T-cell (primary cell): ENCODE results near the gene CARD8. TPM values are rescaled to one million over a fixed set of nuclear protein-coding genes. Genes with fewer than 3 reads are reported as not detected.
"Not testable (repeated sequence)": the region's sequence is repeated elsewhere in the genome, so short reads cannot be mapped to it uniquely, and the experiment has no call there.

ENCODE experiments used
- ATAC-seq, 4 experiments: fragments of 200-7000 bp in 3 of 4; fragments of 150-1000 bp in 1 of 4; cut with Tn5 transposase; replicated peaks in 1 of 4; 1 replicate in 3 of 4; 2 replicates in 1 of 4; pipeline ENCODE4 v1.10.0; 2021; ENCODE audit warnings: moderate library complexity in 3 of 4, mild to moderate bottlenecking in 2 of 4, moderate number of reproducible peaks in 1 of 4
- CTCF ChIA-PET, 2 donors: fragments of 300-600 bp; sonication (Branson Sonifier 250); formaldehyde crosslinking; loops; one replicate each; lab custom pipeline; 2022; ENCODE audit warnings: antibody characterized with exemption in 2 of 2; lab: Charles Lee
- POLR2A ChIA-PET, 2 donors: fragments of 300-600 bp; sonication (Branson Sonifier 250); formaldehyde crosslinking; loops; one replicate each; lab custom pipeline; 2022; ENCODE audit warnings: antibody characterized with exemption in 2 of 2; lab: Charles Lee
- DNase-seq, 35 experiments: peaks; one replicate each; pipeline versions ENCODE4 v3.0.0 to v3.0.0-alpha.2; 2013 to 2023
- H3K27ac ChIP-seq: one replicate; pipeline ENCODE4 v1.5.1; 2013; ENCODE audit warnings: low read length
- H3K27me3 ChIP-seq, 2 experiments: replicated peaks in 1 of 2; 1 replicate in 1 of 2; 2 replicates in 1 of 2; pipeline versions ENCODE4 v1.6.1 to v1.7.0; 2013; ENCODE audit warnings: low read length in 1 of 2, mixed read lengths in 1 of 2; ENCODE audit not compliant: control insufficient read depth in 2 of 2, insufficient read depth in 2 of 2; ENCODE audit errors: extremely low read depth in 1 of 2
- H3K36me3 ChIP-seq, 2 donors: 1 replicate in 1 of 2; 2 replicates in 1 of 2; pipeline versions ENCODE4 v1.6.1 to v1.7.0; 2013; ENCODE audit warnings: low read length in 1 of 2; ENCODE audit not compliant: control insufficient read depth in 2 of 2, insufficient read depth in 1 of 2; ENCODE audit errors: extremely low read depth in 1 of 2
- H3K4me1 ChIP-seq, 2 experiments: 1 replicate in 1 of 2; 2 replicates in 1 of 2; pipeline versions ENCODE4 v1.6.1 to v1.7.0; 2013; ENCODE audit warnings: low read length in 2 of 2, mixed read lengths in 1 of 2; ENCODE audit not compliant: insufficient read depth in 2 of 2, control insufficient read depth in 1 of 2; ENCODE audit errors: extremely low read depth in 1 of 2
- H3K4me3 ChIP-seq, 2 donors: 1 replicate in 1 of 2; 2 replicates in 1 of 2; pipeline versions ENCODE4 v1.5.1 to v1.7.0; 2013; ENCODE audit warnings: mild to moderate bottlenecking in 2 of 2, low read length in 1 of 2, moderate library complexity in 1 of 2; ENCODE audit not compliant: control insufficient read depth in 1 of 2; ENCODE audit errors: extremely low read depth in 1 of 2
- H3K9me3 ChIP-seq: 2 replicates; pipeline ENCODE4 v1.7.0; 2013
- H3K27ac Mint-ChIP-seq, 2 donors: one replicate each; pipeline ENCODE4 v1.8.0; 2020 to 2021; ENCODE audit warnings: mild to moderate bottlenecking in 2 of 2, mixed read lengths in 2 of 2
- H3K27me3 Mint-ChIP-seq, 2 donors: one replicate each; pipeline ENCODE4 v1.8.0; 2021 to 2022; ENCODE audit warnings: mixed read lengths in 2 of 2
- H3K36me3 Mint-ChIP-seq: one replicate; pipeline ENCODE4 v1.8.0; 2021; ENCODE audit warnings: mixed read lengths
- H3K4me1 Mint-ChIP-seq, 3 donors: one replicate each; pipeline ENCODE4 v1.8.0; 2020 to 2022; ENCODE audit warnings: mixed read lengths in 3 of 3, mild to moderate bottlenecking in 1 of 3
- H3K4me3 Mint-ChIP-seq, 3 donors: one replicate each; pipeline ENCODE4 v1.8.0; 2020 to 2022; ENCODE audit warnings: mild to moderate bottlenecking in 3 of 3, mixed read lengths in 3 of 3, moderate library complexity in 3 of 3
- H3K9me3 Mint-ChIP-seq, 3 donors: one replicate each; pipeline ENCODE4 v1.8.0; 2020 to 2022; ENCODE audit warnings: mixed read lengths in 3 of 3
- WGBS: methylation state at CpG from one replicate; pipeline ENCODE4 v1.1.5; 2013; ENCODE audit warnings: missing lambda C conversion rate; ENCODE audit not compliant: insufficient coverage; 5-methylcytosine and 5-hydroxymethylcytosine counted together
- total RNA-seq, 35 experiments: library from RNA in 6 of 35; stranded (reverse) in 6 of 35; fragments of 120-200 nt in 1 of 35; gene quantifications; one replicate each; pipeline versions ENCODE4 v1.2.1 to v1.2.4 and lab custom pipeline; 2013 to 2026

The CARD8 gene
- total RNA-seq, 5 donors from 2014 or later (not counting 1 experiment from before 2014, with no cell fraction given) = 146 to 224 (median 191) TPM

DNA sequence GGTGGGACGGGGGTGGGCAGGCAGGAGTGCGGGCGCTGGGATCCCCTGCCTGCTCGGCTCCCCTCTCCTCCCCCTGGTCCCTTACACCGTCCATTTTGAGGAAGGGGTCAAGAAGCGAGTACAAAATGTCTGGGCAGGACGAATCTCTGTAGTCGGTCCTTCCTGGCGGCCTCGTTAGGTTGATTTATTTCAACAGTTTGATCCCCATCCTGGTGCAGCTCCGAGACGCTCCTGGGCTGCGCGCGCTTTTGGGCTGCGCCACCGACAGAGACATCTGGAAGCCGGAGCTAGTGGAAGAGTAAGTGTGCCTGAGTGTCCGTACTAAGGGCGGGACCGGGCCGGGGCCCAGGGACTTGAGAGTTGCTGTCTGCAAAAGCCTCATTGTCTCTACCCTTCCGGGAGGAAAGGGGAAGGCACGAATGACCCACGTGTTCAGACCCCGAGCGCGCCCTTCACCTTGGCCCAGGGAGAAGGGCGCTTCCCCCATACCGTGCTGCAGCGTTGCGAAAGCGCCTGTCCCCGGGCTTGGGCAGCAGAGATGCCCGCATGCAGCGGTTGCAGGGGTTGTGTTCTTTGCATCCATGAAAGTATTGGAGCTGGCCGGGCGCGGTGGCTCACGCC, 15.9 kb upstream of the CARD8 start:
- Histone ChIP-seq H3K36me3 (no peaks in the 10 kb centered on the region), H3K9me3 (no peaks in the 10 kb centered on the region), H3K4me1 (peaks cover 6 to 18% of the 10 kb centered on the region in 2 experiments), H3K27ac (no peak overlapping the region), H3K4me3 (peak overlapping the region; percentile 15 to 71), H3K27me3 (peaks cover 0 to 34% of the 10 kb centered on the region in 2 experiments)
- ATAC-seq (peak; percentile 35 to 58 (median 40)), DNase-seq (peak in 4 of 35 experiments; percentile 2 to 14 (median 10))
- WGBS = 10% methylated on average over 31 of the region's 40 CpGs
- no peaks in the 10 kb centered on the region for H3K36me3 Mint-ChIP-seq
- ChIA-PET CTCF (interaction anchor here in 1 of 2 donors (0.6 kb wide), 1 partner anchor 1258 kb away, joined by 4 read pairs; no protein-coding TSS in a partner anchor), POLR2A (no interaction called here)
- H3K27ac Mint-ChIP-seq = no peak overlapping the region
- peaks cover 8 to 24% of the 10 kb centered on the region in 2 donors for H3K27me3 Mint-ChIP-seq
- peak overlapping the region; percentile 83 to 86 (median 85) for H3K4me3 Mint-ChIP-seq
- no peaks in the 10 kb centered on the region for H3K9me3 Mint-ChIP-seq
- H3K4me1 Mint-ChIP-seq = peaks cover 14 to 22% (median 22%) of the 10 kb centered on the region in 3 donors

DNA sequence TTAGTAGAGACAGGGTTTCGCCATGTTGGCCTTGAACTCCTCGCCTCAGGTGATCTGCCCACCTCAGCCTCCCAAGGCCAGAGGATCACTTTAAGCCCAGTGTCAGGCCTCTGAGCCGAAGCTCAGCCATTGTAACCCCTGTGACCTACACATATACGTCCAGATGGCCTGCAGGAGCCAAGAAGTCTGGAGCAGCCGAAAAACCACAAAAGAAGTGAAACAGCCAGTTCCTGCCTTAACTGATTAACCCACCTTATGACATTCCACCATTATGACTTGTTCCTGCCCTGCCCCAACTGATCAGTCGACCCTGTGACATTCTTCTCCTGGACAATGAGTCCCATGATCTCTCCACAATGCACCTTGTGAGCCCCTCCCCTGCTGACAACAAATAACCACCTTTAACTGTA, 13.9 kb upstream of the CARD8 start:
- POLR2A ChIA-PET, ATAC-seq, H3K27ac ChIP-seq, H3K9me3 Mint-ChIP-seq, H3K36me3 Mint-ChIP-seq, DNase-seq, H3K4me3 ChIP-seq, H3K9me3 ChIP-seq, H3K36me3 ChIP-seq, H3K27ac Mint-ChIP-seq: not testable (repeated sequence)
- Mint-ChIP-seq H3K27me3 (peaks cover 9 to 23% of the 10 kb centered on the region in 2 donors), H3K4me1 (peaks cover 14 to 22% (median 22%) of the 10 kb centered on the region in 3 donors), H3K4me3 (peak overlapping the region; percentile 34 to 86 (median 64))
- CTCF ChIA-PET = interaction anchor here (0.5 to 0.6 kb wide), 2 partner anchors 9 to 190 kb away, joined by 3 read pairs; no protein-coding TSS in a partner anchor
- peaks cover 0 to 41% of the 10 kb centered on the region in 2 experiments for H3K27me3 ChIP-seq
- peaks cover 6 to 18% of the 10 kb centered on the region in 2 experiments for H3K4me1 ChIP-seq
- WGBS = 79% methylated on average over 3 of the region's 6 CpGs

DNA sequence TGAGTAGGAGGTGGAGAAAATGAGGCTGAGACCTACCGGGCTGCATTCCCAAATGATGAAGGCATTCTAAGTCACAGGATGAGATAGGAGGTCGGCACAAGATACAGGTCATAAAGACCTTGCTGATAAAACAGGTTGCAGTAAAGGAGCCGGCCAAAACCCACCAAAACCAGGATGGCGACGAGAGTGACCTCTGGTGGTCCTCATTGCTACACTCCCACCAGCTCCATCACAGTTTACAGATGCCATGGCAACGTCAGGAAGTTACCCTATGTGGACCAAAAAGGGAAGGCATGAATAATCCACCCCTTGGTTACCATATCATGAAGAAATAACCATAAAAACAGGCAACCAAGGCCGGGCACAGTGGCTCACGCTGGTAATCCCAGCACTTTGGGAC, 9.6 kb upstream of the CARD8 start:
- DNase-seq, H3K27ac Mint-ChIP-seq, H3K27ac ChIP-seq, CTCF ChIA-PET, H3K4me3 ChIP-seq, H3K4me1 ChIP-seq, H3K9me3 Mint-ChIP-seq, H3K36me3 Mint-ChIP-seq, H3K36me3 ChIP-seq, ATAC-seq, POLR2A ChIA-PET, H3K4me3 Mint-ChIP-seq, H3K9me3 ChIP-seq: not testable (repeated sequence)
- peaks cover 0 to 25% of the 10 kb centered on the region in 2 experiments for H3K27me3 ChIP-seq
- peaks cover 12 to 13% of the 10 kb centered on the region in 2 donors for H3K27me3 Mint-ChIP-seq
- peaks cover 4 to 11% (median 8%) of the 10 kb centered on the region in 3 donors for H3K4me1 Mint-ChIP-seq
- WGBS = 17% methylated on average over 5 of the region's 8 CpGs

DNA sequence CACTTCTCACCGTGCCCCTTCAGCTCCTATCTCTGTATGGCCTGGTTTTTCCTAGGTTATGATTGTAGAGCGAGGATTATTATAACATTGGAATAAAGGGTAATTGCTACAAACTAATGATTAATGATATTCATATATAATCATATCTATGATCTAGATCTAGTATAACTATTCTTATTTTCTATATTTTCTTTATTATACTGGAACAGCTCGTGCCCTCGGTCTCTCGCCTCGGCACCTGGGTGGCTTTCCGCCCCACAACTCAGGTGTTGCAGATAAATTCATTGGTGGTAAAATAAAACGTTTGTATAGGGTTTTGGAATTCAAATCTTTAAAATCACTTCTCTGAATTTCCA, 4.6 kb upstream of the CARD8 start:
- not testable (repeated sequence) for DNase-seq, ATAC-seq, H3K9me3 Mint-ChIP-seq, H3K36me3 ChIP-seq, H3K27me3 ChIP-seq, H3K27me3 Mint-ChIP-seq, H3K9me3 ChIP-seq, H3K36me3 Mint-ChIP-seq
- ChIA-PET CTCF (interaction anchor here in 1 of 2 donors (0.9 to 3.8 kb wide), 9 partner anchors 9 to 616 kb away, joined by 3 to 19 read pairs (median 6); partner anchors contain the start of gene PLA2G4C), POLR2A (interaction anchor here in 1 of 2 donors (0.8 kb wide), 1 partner anchor 57 kb away, joined by 4 read pairs; no protein-coding TSS in a partner anchor)
- Mint-ChIP-seq H3K4me1 (peaks cover 32 to 39% (median 33%) of the 10 kb centered on the region in 3 donors), H3K27ac (peak overlapping the region; percentile 97 to 98), H3K4me3 (peak overlapping the region; percentile 80 to 92 (median 89))
- WGBS = no CpG with 5 or more reads among the region's 8 CpGs
- H3K27ac ChIP-seq = peak overlapping the region; percentile 90
- H3K4me1 ChIP-seq = peaks cover 13 to 25% of the 10 kb centered on the region in 2 experiments
- peak overlapping the region; percentile 60 to 64 for H3K4me3 ChIP-seq

DNA sequence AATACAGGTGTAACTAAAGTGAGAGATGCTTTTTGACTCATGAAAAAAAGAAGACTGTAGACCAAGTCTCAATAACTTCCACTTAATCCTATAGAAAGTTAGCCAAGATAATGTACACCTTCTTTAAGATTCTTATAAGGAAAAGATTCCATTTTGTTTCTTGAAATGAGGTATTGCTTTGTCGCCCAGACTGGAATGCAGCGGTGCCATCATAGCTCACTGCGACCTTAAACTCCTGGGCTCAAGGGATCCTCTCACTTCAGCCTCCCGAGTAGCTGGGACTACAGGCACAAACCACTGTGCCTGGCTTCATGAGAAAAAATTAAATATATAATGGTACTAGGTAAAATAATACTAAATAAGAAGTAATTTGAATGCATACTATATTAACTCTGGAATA, 3.3 kb upstream of the CARD8 start:
- not testable (repeated sequence) for H3K27me3 Mint-ChIP-seq, H3K27me3 ChIP-seq, H3K36me3 ChIP-seq, DNase-seq, H3K4me3 ChIP-seq, H3K36me3 Mint-ChIP-seq, H3K9me3 Mint-ChIP-seq, H3K9me3 ChIP-seq, ATAC-seq
- H3K27ac ChIP-seq = peak overlapping the region; percentile 90
- peaks cover 20 to 37% of the 10 kb centered on the region in 2 experiments for H3K4me1 ChIP-seq
- WGBS = no CpG with 5 or more reads among the region's 4 CpGs
- H3K4me1 Mint-ChIP-seq = peaks cover 44 to 51% (median 45%) of the 10 kb centered on the region in 3 donors
- peak overlapping the region; percentile 6 to 80 (median 77) for H3K4me3 Mint-ChIP-seq
- ChIA-PET CTCF (interaction anchor here in 1 of 2 donors (2.9 to 3.8 kb wide), 2 partner anchors 9 to 55 kb away, joined by 11 to 19 read pairs; no protein-coding TSS in a partner anchor), POLR2A (interaction anchor here (0.6 to 1.2 kb wide), 2 partner anchors 56 to 76 kb away, joined by 3 to 13 read pairs; no protein-coding TSS in a partner anchor)
- peak overlapping the region; percentile 97 to 98 for H3K27ac Mint-ChIP-seq

DNA sequence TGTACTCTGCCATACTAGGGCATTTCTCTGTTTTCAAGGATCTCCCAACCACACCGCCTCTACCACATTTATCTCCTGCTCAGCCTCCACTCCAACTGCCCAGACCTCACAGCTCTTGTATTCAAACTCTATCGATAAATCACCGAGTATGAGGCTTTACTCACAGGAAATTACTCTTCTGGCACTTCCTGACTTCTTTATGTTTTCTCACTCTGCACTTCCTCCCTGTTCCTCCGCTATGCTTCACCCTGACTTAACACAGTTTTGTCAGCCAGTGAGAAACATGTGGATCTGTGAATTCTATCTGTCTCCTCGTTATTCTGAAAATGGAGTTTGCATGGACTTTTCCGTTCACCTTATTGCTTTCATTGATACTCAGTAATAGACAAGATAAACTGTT, 2.6 kb upstream of the CARD8 start:
- peaks cover 4% of the 10 kb centered on the region for H3K36me3 Mint-ChIP-seq
- Histone ChIP-seq H3K27ac (peak overlapping the region; percentile 77), H3K4me3 (peak overlapping the region; percentile 25 to 35), H3K36me3 (no peaks in the 10 kb centered on the region), H3K4me1 (peaks cover 23 to 39% of the 10 kb centered on the region in 2 experiments), H3K9me3 (no peaks in the 10 kb centered on the region), H3K27me3 (no peaks in the 10 kb centered on the region)
- H3K4me1 Mint-ChIP-seq = peaks cover 50 to 58% (median 52%) of the 10 kb centered on the region in 3 donors
- peak overlapping the region; percentile 95 to 98 for H3K27ac Mint-ChIP-seq
- 0% methylated on average over 3 of the region's 6 CpGs for WGBS
- DNase-seq (peak in 5 of 35 experiments; percentile 9 to 58 (median 16)), ATAC-seq (peak in 2 of 4 experiments; percentile 20 to 21)
- H3K27me3 Mint-ChIP-seq = no peaks in the 10 kb centered on the region
- H3K4me3 Mint-ChIP-seq = peak overlapping the region; percentile 77 to 82 (median 80)
- ChIA-PET CTCF (interaction anchor here in 1 of 2 donors (0.7 to 3.8 kb wide), 3 partner anchors 13 to 130 kb away, joined by 3 to 19 read pairs (median 4); no protein-coding TSS in a partner anchor), POLR2A (interaction anchor here in 1 of 2 donors (0.7 kb wide), 1 partner anchor 72 kb away, joined by 3 read pairs; no protein-coding TSS in a partner anchor)
- H3K9me3 Mint-ChIP-seq = no peaks in the 10 kb centered on the region
